Suprapubic skin (tissue), 3 donors: ENCODE measurements around the gene CCDC106.

Source experiments
- CTCF ChIP-seq, 2 donors: fragments of 200-600 bp in 1 of 2; fragments of 450-650 bp in 1 of 2; sonication (generic) in 1 of 2; IDR thresholded peaks; one replicate each; pipeline ENCODE4 v1.5.1; 2016 to 2019; ENCODE audit warnings: antibody characterized with exemption in 2 of 2, mild to moderate bottlenecking in 1 of 2, moderate library complexity in 1 of 2
- EP300 ChIP-seq: sonication (generic); formaldehyde crosslinking; IDR thresholded peaks from one replicate; pipeline ENCODE4 v1.6.1; 2017; ENCODE audit warnings: antibody characterized with exemption

GRCh38 chr19:55620410-55621204 is 27.4 kb upstream of the CCDC106 start:
- TF ChIP-seq CTCF (IDR thresholded peaks at IDR 0.05) (no peak), EP300 (no peak)
